B cell (primary cell): ENCODE data around the gene FHIP1B. TPM values are rescaled to one million over a fixed set of nuclear protein-coding genes. Genes with fewer than 3 reads are reported as not detected.
A peak's percentile ranks its signal among the peaks of the same experiment; 100 is the strongest.

ENCODE experiments used
- ATAC-seq: fragments of 200-7000 bp; cut with Tn5 transposase; one replicate; pipeline ENCODE4 v1.10.0; 2021; ENCODE audit warnings: low read depth, mild to moderate bottlenecking, moderate number of reproducible peaks, moderate library complexity
- CTCF ChIA-PET: fragments of 350-600 bp; sonication (Branson Sonifier 250); formaldehyde crosslinking; loops from one replicate; lab custom pipeline; 2021; ENCODE audit warnings: antibody characterized with exemption, inconsistent platforms; lab: Charles Lee
- POLR2A ChIA-PET: fragments of 350-600 bp; sonication (Branson Sonifier 250); formaldehyde crosslinking; loops from one replicate; lab custom pipeline; 2021; ENCODE audit warnings: antibody characterized with exemption; lab: Charles Lee
- DNase-seq: peaks from one replicate; pipeline ENCODE4 v3.0.0; 2013
- H2AFZ ChIP-seq: 2 replicates; pipeline ENCODE4 v1.6.1; 2012; ENCODE audit warnings: mild to moderate bottlenecking, low read depth, low read length; ENCODE audit not compliant: insufficient read depth, poor library complexity, severe bottlenecking
- H3K27ac ChIP-seq, 2 donors: 1 replicate in 1 of 2; 2 replicates in 1 of 2; pipeline ENCODE4 v1.5.1; 2012 to 2013; ENCODE audit warnings: low read length in 2 of 2, mild to moderate bottlenecking in 2 of 2, moderate library complexity in 1 of 2
- H3K27me3 ChIP-seq, 4 experiments: fragments of 200-600 bp in 1 of 4; sonication (generic) in 1 of 4; replicated peaks in 1 of 4; 1 replicate in 2 of 4; 2 replicates in 2 of 4; pipeline versions ENCODE4 v1.6.1 to v1.7.0; 2013 to 2016; ENCODE audit warnings: low read length in 3 of 4, mild to moderate bottlenecking in 2 of 4, mixed read lengths in 1 of 4, moderate library complexity in 1 of 4; ENCODE audit not compliant: insufficient read depth in 4 of 4, control insufficient read depth in 3 of 4; ENCODE audit errors: control extremely low read depth in 1 of 4
- H3K36me3 ChIP-seq, 2 experiments: replicated peaks in 1 of 2; 1 replicate in 1 of 2; 2 replicates in 1 of 2; pipeline versions ENCODE4 v1.6.1 to v1.7.1; 2013; ENCODE audit warnings: low read length in 1 of 2; ENCODE audit not compliant: insufficient read depth in 2 of 2, control insufficient read depth in 1 of 2; ENCODE audit errors: control extremely low read depth in 1 of 2, extremely low read depth in 1 of 2
- H3K4me1 ChIP-seq, 2 donors: fragments of 200-600 bp in 1 of 2; sonication (generic) in 1 of 2; 1 replicate in 1 of 2; 2 replicates in 1 of 2; pipeline versions ENCODE4 v1.5.1 to v1.6.1; 2013 to 2017; ENCODE audit warnings: low read length in 2 of 2; ENCODE audit not compliant: control insufficient read depth in 2 of 2, insufficient read depth in 2 of 2
- H3K4me2 ChIP-seq: replicated peaks from 2 replicates; pipeline ENCODE3; 2012; ENCODE audit warnings: mild to moderate bottlenecking, low read depth, low read length; ENCODE audit not compliant: poor library complexity, severe bottlenecking
- H3K4me3 ChIP-seq, 5 experiments: fragments of 200-600 bp in 1 of 5; sonication (generic) in 1 of 5; 1 replicate in 3 of 5; 2 replicates in 2 of 5; pipeline versions ENCODE4 v1.5.1 to v1.7.0; 2011 to 2016; ENCODE audit warnings: low read length in 4 of 5, mild to moderate bottlenecking in 4 of 5, low read depth in 2 of 5, control low read depth in 1 of 5, moderate library complexity in 1 of 5; ENCODE audit not compliant: insufficient read depth in 1 of 5; ENCODE audit errors: control extremely low read depth in 1 of 5, extremely low read depth in 1 of 5
- H3K79me2 ChIP-seq: fragments of 200-600 bp; sonication (generic); one replicate; pipeline ENCODE4 v1.6.0; 2016; ENCODE audit warnings: low read length; ENCODE audit not compliant: control insufficient read depth, insufficient read depth
- H3K9ac ChIP-seq: fragments of 200-600 bp; sonication (generic); 2 replicates; pipeline ENCODE4 v1.6.1; 2017; ENCODE audit warnings: mild to moderate bottlenecking, low read length, moderate library complexity
- H3K9me3 ChIP-seq, 3 donors: one replicate each; pipeline versions ENCODE4 v1.6.1 to v1.7.1; 2013; ENCODE audit warnings: low read length in 2 of 3; ENCODE audit not compliant: control insufficient read depth in 2 of 3, insufficient read depth in 1 of 3; ENCODE audit errors: control extremely low read depth in 1 of 3
- H4K20me1 ChIP-seq: 2 replicates; pipeline ENCODE4 v1.6.0; 2012; ENCODE audit warnings: mild to moderate bottlenecking, low read length; ENCODE audit not compliant: insufficient read depth, control insufficient read depth, poor library complexity, severe bottlenecking
- H3K27ac Mint-ChIP-seq: one replicate; pipeline ENCODE4 v1.8.0; 2021; ENCODE audit warnings: mixed read lengths
- H3K27me3 Mint-ChIP-seq: one replicate; pipeline ENCODE4 v1.8.0; 2021; ENCODE audit warnings: mixed read lengths
- H3K4me1 Mint-ChIP-seq: one replicate; pipeline ENCODE4 v1.8.0; 2021; ENCODE audit warnings: mixed read lengths
- H3K4me3 Mint-ChIP-seq: one replicate; pipeline ENCODE4 v1.8.0; 2021; ENCODE audit warnings: mixed read lengths
- H3K9me3 Mint-ChIP-seq: one replicate; pipeline ENCODE4 v1.8.0; 2022; ENCODE audit warnings: mixed read lengths; ENCODE audit not compliant: insufficient read depth
- EZH2 ChIP-seq: IDR thresholded peaks from 2 replicates; pipeline ENCODE4 v1.6.1; 2012; ENCODE audit warnings: borderline replicate concordance, low read depth, mild to moderate bottlenecking, moderate library complexity, low read length; ENCODE audit not compliant: insufficient read depth, poor library complexity, severe bottlenecking
- WGBS: methylation state at CpG from one replicate; pipeline ENCODE4 v1.1.5; 2013; ENCODE audit warnings: missing lambda C conversion rate; ENCODE audit not compliant: insufficient coverage; 5-methylcytosine and 5-hydroxymethylcytosine counted together
- intact Hi-C: fragments of 100-400 bp; cut with micrococcal nuclease; formaldehyde crosslinking; loops from one replicate; pipeline ENCODE4 v1.10.0; 2022
- polyA minus RNA-seq: library from RNA; depleted of rRNA, polyadenylated mRNA; stranded (reverse); fragments of >200 nt; gene quantifications from 2 replicates; pipeline ENCODE4 v1.2.3, GENCODE V29; 2012
- polyA plus RNA-seq: library from polyadenylated mRNA; depleted of rRNA; stranded (reverse); fragments of >200 nt; gene quantifications from 2 replicates; pipeline ENCODE4 v1.2.3, GENCODE V29; 2012
- total RNA-seq, 2 donors: library from RNA; stranded (reverse); fragments of 120-200 nt in 1 of 2; gene quantifications; 1 replicate in 1 of 2; 2 replicates in 1 of 2; pipeline versions ENCODE4 v1.2.3 to v1.2.4, GENCODE V29; 2013 to 2022
- TF ChIP-seq, protein P1 (sequence below): fragments of 200-600 bp; IDR thresholded peaks from one replicate; pipeline ENCODE4 v1.8.0; 2022; ENCODE audit warnings: antibody characterized with exemption, mild to moderate bottlenecking

Gene FHIP1B
- total RNA-seq: 44.1 and 48.3 TPM in 2 replicates
- 23.5 TPM for total RNA-seq (2013)
- polyA plus RNA-seq: 17.1 and 37.1 TPM in 2 replicates
- polyA minus RNA-seq: 41.0 and 62.5 TPM in 2 replicates

- H3K4me3 Mint-ChIP-seq: peak within 1 kb of the TSS; percentile 98
- intact Hi-C loops: loop anchor here (1.0 to 10.0 kb wide), 11 partner anchors 156 to 1753 kb away; partner anchors contain the start of genes ARFIP2, EIF3F, ILK and MRPL17
- WGBS: under 1% methylated on average over 62 of the region's 62 CpGs
Measured at GRCh38 chr11:6234387-6235107, at the start of gene FHIP1B. TSS of gene FHIP1B (minus strand) at chr11:6234636. CDS start at chr11:6224516, 10,120 bp downstream.

More at GRCh38 chr11:6234387-6235107, at the start of gene FHIP1B:
- no peaks in the 10 kb centered on the region for H3K9me3 Mint-ChIP-seq
- peaks cover 29% of the 10 kb centered on the region for H3K4me1 Mint-ChIP-seq
- Histone ChIP-seq H3K9me3 (no peaks in the 10 kb centered on the region), H3K4me2 (peak within 1 kb of the TSS; percentile 91), H3K4me3 (peak within 1 kb of the TSS; percentile 71 to 90 (median 87)), H3K79me2 (peaks cover 40% of the 10 kb centered on the region), H3K27me3 (peaks cover 0 to 9% (median 2%) of the 10 kb centered on the region in 4 experiments), H3K4me1 (peaks cover 7 to 13% of the 10 kb centered on the region in 2 donors), H4K20me1 (peaks cover 4% of the 10 kb centered on the region), H3K9ac (peak within 1 kb of the TSS; percentile 88), H3K27ac (peak within 1 kb of the TSS; percentile 69 to 90), H2AFZ (peak within 1 kb of the TSS; percentile 99), H3K36me3 (peaks cover 0 to 1% of the 10 kb centered on the region in 2 experiments)
- ATAC-seq: peak; percentile 92
- POLR2A ChIA-PET: interaction anchor here (1.0 to 1.5 kb wide), 2 partner anchors 156 to 378 kb away, joined by 3 read pairs; partner anchors contain the start of gene SMPD1
- DNase-seq: peak; percentile 100
- H3K27me3 Mint-ChIP-seq: no peaks in the 10 kb centered on the region
- peak within 1 kb of the TSS; percentile 91 for H3K27ac Mint-ChIP-seq
- CTCF ChIA-PET: interaction anchor here (1.0 kb wide), 4 partner anchors 17 to 550 kb away, joined by 3 read pairs; no protein-coding TSS in a partner anchor
- TF ChIP-seq, protein P1, sequence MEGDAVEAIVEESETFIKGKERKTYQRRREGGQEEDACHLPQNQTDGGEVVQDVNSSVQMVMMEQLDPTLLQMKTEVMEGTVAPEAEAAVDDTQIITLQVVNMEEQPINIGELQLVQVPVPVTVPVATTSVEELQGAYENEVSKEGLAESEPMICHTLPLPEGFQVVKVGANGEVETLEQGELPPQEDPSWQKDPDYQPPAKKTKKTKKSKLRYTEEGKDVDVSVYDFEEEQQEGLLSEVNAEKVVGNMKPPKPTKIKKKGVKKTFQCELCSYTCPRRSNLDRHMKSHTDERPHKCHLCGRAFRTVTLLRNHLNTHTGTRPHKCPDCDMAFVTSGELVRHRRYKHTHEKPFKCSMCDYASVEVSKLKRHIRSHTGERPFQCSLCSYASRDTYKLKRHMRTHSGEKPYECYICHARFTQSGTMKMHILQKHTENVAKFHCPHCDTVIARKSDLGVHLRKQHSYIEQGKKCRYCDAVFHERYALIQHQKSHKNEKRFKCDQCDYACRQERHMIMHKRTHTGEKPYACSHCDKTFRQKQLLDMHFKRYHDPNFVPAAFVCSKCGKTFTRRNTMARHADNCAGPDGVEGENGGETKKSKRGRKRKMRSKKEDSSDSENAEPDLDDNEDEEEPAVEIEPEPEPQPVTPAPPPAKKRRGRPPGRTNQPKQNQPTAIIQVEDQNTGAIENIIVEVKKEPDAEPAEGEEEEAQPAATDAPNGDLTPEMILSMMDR: no peak
- no peak for TF ChIP-seq EZH2
